Left lung (tissue), 10 donors: ENCODE measurements around the gene SARNP. TPM values are rescaled to one million over a fixed set of nuclear protein-coding genes. Genes with fewer than 3 reads are reported as not detected.

Experiments used
- ATAC-seq: fragments of 200-7000 bp; cut with Tn5 transposase; one replicate; pipeline ENCODE4 v1.9.1; 2020; ENCODE audit warnings: moderate library complexity
- DNase-seq, 4 donors: peaks; one replicate each; pipeline ENCODE4 v3.0.0-alpha.2; 2013 to 2020
- H3K27ac ChIP-seq, 2 donors: fragments of 200-600 bp; sonication (generic) in 1 of 2; one replicate each; pipeline versions ENCODE4 v1.5.0 to v1.8.0; 2020 to 2021
- H3K27me3 ChIP-seq, 2 donors: fragments of 200-600 bp; sonication (generic) in 1 of 2; one replicate each; pipeline versions ENCODE4 v1.5.0 to v1.8.0; 2020 to 2021
- H3K36me3 ChIP-seq, 2 donors: fragments of 200-600 bp; sonication (generic) in 1 of 2; one replicate each; pipeline versions ENCODE4 v1.5.0 to v1.8.0; 2020 to 2021
- H3K4me1 ChIP-seq, 2 donors: fragments of 200-600 bp; one replicate each; pipeline ENCODE4 v1.8.0; 2021
- H3K4me3 ChIP-seq, 2 donors: fragments of 200-600 bp; sonication (generic) in 1 of 2; one replicate each; pipeline versions ENCODE4 v1.5.0 to v1.8.0; 2020 to 2021; ENCODE audit warnings: mild to moderate bottlenecking in 1 of 2
- H3K9me3 ChIP-seq, 2 donors: fragments of 200-600 bp; sonication (generic) in 1 of 2; one replicate each; pipeline versions ENCODE4 v1.5.0 to v1.8.0; 2020 to 2021
- CTCF ChIP-seq, 2 donors: fragments of 200-600 bp; sonication (generic) in 1 of 2; IDR thresholded peaks; one replicate each; pipeline versions ENCODE4 v1.5.0 to v1.8.0; 2021; ENCODE audit warnings: antibody characterized with exemption in 2 of 2
- intact Hi-C, 2 donors: fragments of 100-400 bp; cut with DNase I; formaldehyde crosslinking; loops; one replicate each; pipeline versions ENCODE4 v1.11.2 to v1.14.2; 2022
- polyA plus RNA-seq, 6 donors: library from polyadenylated mRNA; unstranded; fragments of 120-200 nt; gene quantifications; one replicate each; pipeline ENCODE4 v1.2.1, GENCODE V29; 2013; ENCODE audit not compliant: insufficient read length in 6 of 6
- total RNA-seq, 2 donors: library from RNA; stranded (reverse); fragmentation: NEBNext Ultra II Directional; extraction: Animal tissue kit (Norgen Biotek cat#: 25700); gene quantifications; one replicate each; pipeline ENCODE4 v1.2.1, GENCODE V29; 2021
- donor health status: DM: no; HTN: yes; CAD: no.
- donor health status: DM: no; HTN: no; CAD: no.

Gene SARNP
- total and polyA plus RNA-seq, 8 donors: 49.4 to 128 (median 99.2) TPM

- no peak for TF ChIP-seq CTCF (IDR thresholded peaks at IDR 0.05)
- Histone ChIP-seq H3K27me3 (no peaks in the 10 kb centered on the region), H3K27ac (peak overlapping the region; percentile 87 to 88), H3K4me1 (peaks cover 13 to 57% of the 10 kb centered on the region in 2 donors), H3K9me3 (no peaks in the 10 kb centered on the region), H3K36me3 (peaks cover 0 to 45% of the 10 kb centered on the region in 2 donors), H3K4me3 (peak overlapping the region; percentile 68 to 76)
- ATAC-seq: peak; percentile 10
- peak in 1 of 4 donors; percentile 59 for DNase-seq
- intact Hi-C loops: no loop called here
Measured at GRCh38 chr12:55816881-55817344, 611 bp downstream of the SARNP start.

GRCh38 chr12:55815473-55815872 is 2.1 kb downstream of the SARNP start:
- no peak for TF ChIP-seq CTCF (IDR thresholded peaks at IDR 0.05)
- Histone ChIP-seq H3K27ac (no peak overlapping the region), H3K4me3 (no peak overlapping the region), H3K27me3 (no peaks in the 10 kb centered on the region), H3K9me3 (no peaks in the 10 kb centered on the region), H3K4me1 (peaks cover 13 to 64% of the 10 kb centered on the region in 2 donors), H3K36me3 (peaks cover 0 to 31% of the 10 kb centered on the region in 2 donors)
- intact Hi-C loops: no loop called here
- DNase-seq: no peak
- ATAC-seq: no peak

- Histone ChIP-seq H3K4me1 (peaks cover 13 to 70% of the 10 kb centered on the region in 2 donors), H3K4me3 (no peak overlapping the region), H3K36me3 (peaks cover 0 to 21% of the 10 kb centered on the region in 2 donors), H3K27me3 (no peaks in the 10 kb centered on the region), H3K27ac (no peak overlapping the region), H3K9me3 (no peaks in the 10 kb centered on the region)
- TF ChIP-seq CTCF (IDR thresholded peaks at IDR 0.05): no peak
- intact Hi-C loops: no loop called here
- ATAC-seq: no peak
- no peak for DNase-seq
Measured at GRCh38 chr12:55814257-55814656, 3.3 kb downstream of the SARNP start.

GRCh38 chr12:55812088-55812487 is 5.4 kb downstream of the SARNP start:
- intact Hi-C loops: no loop called here
- Histone ChIP-seq H3K27ac (no peak overlapping the region), H3K36me3 (peaks cover 0 to 36% of the 10 kb centered on the region in 2 donors), H3K9me3 (no peaks in the 10 kb centered on the region), H3K27me3 (no peaks in the 10 kb centered on the region), H3K4me3 (no peak overlapping the region), H3K4me1 (peaks cover 10 to 60% of the 10 kb centered on the region in 2 donors)
- TF ChIP-seq CTCF (IDR thresholded peaks at IDR 0.05): no peak
- ATAC-seq (peak; percentile 39), DNase-seq (no peak)

GRCh38 chr12:55809274-55809673 is 8.2 kb downstream of the SARNP start:
- no peak overlapping the region for H3K4me3 ChIP-seq
- no peaks in the 10 kb centered on the region for H3K27me3 ChIP-seq
- peaks cover 0 to 36% of the 10 kb centered on the region in 2 donors for H3K36me3 ChIP-seq
- TF ChIP-seq CTCF (IDR thresholded peaks at IDR 0.05): no peak
- no peak overlapping the region for H3K27ac ChIP-seq
- intact Hi-C loops: loop anchor here in 1 of 2 donors (10.0 kb wide), 1 partner anchor 64 kb away; the partner anchor contains the start of gene GDF11
- no peaks in the 10 kb centered on the region for H3K9me3 ChIP-seq
- DNase-seq (no peak), ATAC-seq (no peak)
- H3K4me1 ChIP-seq: peaks cover 0 to 32% of the 10 kb centered on the region in 2 donors
